ENCODE results near the gene FURIN. TPM values are rescaled to one million over a fixed set of nuclear protein-coding genes. Genes with fewer than 3 reads are reported as not detected.

Gene FURIN
- polyA plus RNA-seq, 4 donors = 44.0 to 58.8 (median 51.6) TPM

Other genes starting within 250 kb of the FURIN start
- gene BLM, start 151.2 kb upstream of the FURIN start, polyA plus RNA-seq (ENCODE audit: insufficient read length in 4 of 4) = 10 to 100 TPM; 10.5 to 14.0 (median 12.2) TPM
- 10 to 100 TPM; 12.7 to 20.6 (median 16.1) TPM for gene FES, start 15.9 kb downstream of the FURIN start, polyA plus RNA-seq (ENCODE audit: insufficient read length in 4 of 4)
- 10 to 100 TPM; 35.7 to 67.2 (median 50.2) TPM for gene MAN2A2, start 34.7 kb downstream of the FURIN start, polyA plus RNA-seq (ENCODE audit: insufficient read length in 4 of 4)
- gene HDDC3, start 64.0 kb downstream of the FURIN start, polyA plus RNA-seq (ENCODE audit: insufficient read length in 4 of 4) = 10 to 100 TPM; 15.5 to 21.3 (median 16.6) TPM
- 10 to 100 TPM; 66.6 to 72.1 (median 69.0) TPM for gene UNC45A, start 66.7 kb downstream of the FURIN start, polyA plus RNA-seq (ENCODE audit: insufficient read length in 4 of 4)
- 10 to 100 TPM; 14.4 to 21.3 (median 17.7) TPM for gene RCCD1, start 86.3 kb downstream of the FURIN start, polyA plus RNA-seq (ENCODE audit: insufficient read length in 4 of 4)
- 10 to 100 TPM; 72.3 to 84.4 (median 75.4) TPM for gene PRC1, start 125.9 kb downstream of the FURIN start, polyA plus RNA-seq (ENCODE audit: insufficient read length in 4 of 4)
- gene VPS33B, start 154.0 kb downstream of the FURIN start, polyA plus RNA-seq (ENCODE audit: insufficient read length in 4 of 4) = 10 to 100 TPM; 19.9 to 22.5 (median 21.0) TPM
- gene SV2B, start 231.7 kb downstream of the FURIN start, polyA plus RNA-seq (ENCODE audit: insufficient read length in 4 of 4) = under 1 TPM; 0.69 to 0.99 (median 0.78) TPM

All from left renal cortex interstitium (tissue), 4 donors.